ENCODE data around the gene SETD7. TPM values are rescaled to one million over a fixed set of nuclear protein-coding genes. Genes with fewer than 3 reads are reported as not detected.

SETD7 gene
- total and polyA plus RNA-seq, 4 donors = 30.3 to 82.4 (median 58.8) TPM

DNA sequence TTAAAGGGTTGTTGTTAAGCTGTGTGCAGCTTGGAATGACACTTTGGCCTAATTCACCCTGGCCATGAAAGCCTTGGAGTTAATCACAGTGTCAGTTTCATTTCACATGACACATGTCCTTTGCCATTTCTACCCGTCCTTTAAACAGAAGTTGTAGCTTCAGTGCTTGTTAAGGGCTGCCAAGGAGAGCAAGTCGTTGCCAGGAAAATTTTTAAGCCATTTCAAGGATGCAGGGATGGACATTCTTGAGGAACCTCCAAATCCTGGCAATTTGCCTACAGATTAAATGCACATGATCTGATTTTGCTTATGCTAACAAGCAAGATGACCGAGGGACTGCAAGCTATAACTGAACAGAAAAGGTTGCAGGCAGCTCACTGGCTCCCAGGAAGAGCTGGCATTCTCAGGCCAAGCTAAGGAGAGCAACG lies 40.5 kb downstream of the SETD7 start:
- peaks cover 0 to 13% of the 10 kb centered on the region in 2 donors for H3K36me3 ChIP-seq (ENCODE audit: control insufficient read depth in 1 of 2, insufficient read depth in 2 of 2, low read length in 1 of 2)
- H3K4me1 ChIP-seq (ENCODE audit: control insufficient read depth in 1 of 2, insufficient read depth in 2 of 2, low read length in 2 of 2) = no peaks in the 10 kb centered on the region
- ATAC-seq (ENCODE audit: low FRiP score) (no peak), DNase-seq (no peak)
- no peak overlapping the region for H3K27ac ChIP-seq (ENCODE audit: low read depth in 1 of 2, low read length in 2 of 2)
- H3K27me3 ChIP-seq (ENCODE audit: control insufficient read depth in 1 of 2, insufficient read depth in 2 of 2, low read length in 1 of 2) = no peaks in the 10 kb centered on the region
- H3K4me3 ChIP-seq (ENCODE audit: low read length in 2 of 2) = no peak overlapping the region
- H3K9me3 ChIP-seq (ENCODE audit: control insufficient read depth, low read length) = no peaks in the 10 kb centered on the region
- 16 to 17% methylated on average over 4 of the region's 4 CpGs for WGBS, 2 donors
- intact Hi-C loops (cut with DNase I) = no loop called here

DNA sequence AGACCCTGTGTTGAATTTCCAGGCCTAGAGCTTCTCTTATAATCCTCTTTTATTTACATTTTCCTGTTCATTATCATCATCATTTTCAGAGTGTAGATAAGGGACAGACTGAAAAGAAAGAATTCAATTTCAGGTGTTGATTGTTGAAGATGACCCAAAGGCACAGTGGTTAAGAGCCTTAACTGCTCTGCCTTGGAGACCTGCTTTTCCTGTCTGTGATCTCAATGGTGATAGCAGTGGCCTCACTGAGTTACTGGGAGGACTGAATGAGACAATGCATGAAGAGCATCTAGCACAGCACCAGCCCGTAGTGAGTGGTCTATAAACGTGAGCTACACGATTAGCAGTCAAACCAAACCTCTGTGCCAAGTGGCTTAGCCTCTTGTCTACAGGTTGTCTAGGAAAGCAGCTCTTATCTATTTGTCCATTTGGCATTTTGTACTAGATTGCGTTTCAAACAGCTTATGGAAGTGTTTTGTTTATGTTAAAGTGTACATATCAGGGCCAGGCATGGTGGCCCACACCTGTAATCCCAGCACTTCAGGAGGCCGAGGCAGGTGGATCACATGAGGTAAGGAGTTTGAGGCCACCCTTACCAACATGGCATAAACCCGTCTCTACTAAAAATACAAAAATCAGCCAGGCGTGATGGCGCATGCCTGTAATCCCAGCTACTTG lies 41.5 kb downstream of the SETD7 start:
- H3K36me3 ChIP-seq (ENCODE audit: control insufficient read depth in 1 of 2, insufficient read depth in 2 of 2, low read length in 1 of 2) = peaks cover 0 to 17% of the 10 kb centered on the region in 2 donors
- 86 to 89% methylated on average over 8 of the region's 8 CpGs for WGBS, 2 donors
- no peak for DNase-seq
- H3K9me3 ChIP-seq (ENCODE audit: control insufficient read depth, low read length) = no peaks in the 10 kb centered on the region
- H3K27me3 ChIP-seq (ENCODE audit: control insufficient read depth in 1 of 2, insufficient read depth in 2 of 2, low read length in 1 of 2) = no peaks in the 10 kb centered on the region
- H3K4me1 ChIP-seq (ENCODE audit: control insufficient read depth in 1 of 2, insufficient read depth in 2 of 2, low read length in 2 of 2) = no peaks in the 10 kb centered on the region
- no peak overlapping the region for H3K27ac ChIP-seq (ENCODE audit: low read depth in 1 of 2, low read length in 2 of 2)
- no peak for ATAC-seq (ENCODE audit: low FRiP score)
- intact Hi-C loops (cut with DNase I) = no loop called here
- H3K4me3 ChIP-seq (ENCODE audit: low read length in 2 of 2) = no peak overlapping the region

DNA sequence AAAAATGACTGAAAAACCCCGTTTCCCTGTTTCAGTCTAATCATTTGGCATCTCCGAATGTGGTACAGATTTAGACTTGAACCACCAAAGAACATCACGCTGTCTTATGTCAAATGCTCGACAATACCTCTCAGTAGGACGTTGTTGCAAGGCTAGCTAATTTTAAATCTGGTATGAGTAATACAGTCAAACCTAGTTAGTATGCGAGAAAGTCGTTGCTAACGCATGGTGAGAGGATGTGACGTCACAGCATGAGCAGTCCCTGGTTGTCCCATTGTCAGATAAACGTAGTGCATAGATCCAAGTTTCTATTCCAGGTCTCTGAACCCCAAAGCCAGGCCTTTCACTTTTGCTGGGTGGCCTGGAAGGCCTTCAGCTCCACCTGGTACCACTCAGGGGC lies 44.7 kb downstream of the SETD7 start:
- no peaks in the 10 kb centered on the region for H3K27me3 ChIP-seq (ENCODE audit: control insufficient read depth in 1 of 2, insufficient read depth in 2 of 2, low read length in 1 of 2)
- H3K4me3 ChIP-seq (ENCODE audit: low read length in 2 of 2) = no peak overlapping the region
- no peak for ATAC-seq (ENCODE audit: low FRiP score)
- no peaks in the 10 kb centered on the region for H3K4me1 ChIP-seq (ENCODE audit: control insufficient read depth in 1 of 2, insufficient read depth in 2 of 2, low read length in 2 of 2)
- intact Hi-C loops (cut with DNase I) = no loop called here
- H3K36me3 ChIP-seq (ENCODE audit: control insufficient read depth in 1 of 2, insufficient read depth in 2 of 2, low read length in 1 of 2) = peaks cover 0 to 11% of the 10 kb centered on the region in 2 donors
- DNase-seq = no peak
- no peak overlapping the region for H3K27ac ChIP-seq (ENCODE audit: low read depth in 1 of 2, low read length in 2 of 2)
- WGBS, 2 donors = 68 to 71% methylated on average over 10 of the region's 10 CpGs
- no peaks in the 10 kb centered on the region for H3K9me3 ChIP-seq (ENCODE audit: control insufficient read depth, low read length)

DNA sequence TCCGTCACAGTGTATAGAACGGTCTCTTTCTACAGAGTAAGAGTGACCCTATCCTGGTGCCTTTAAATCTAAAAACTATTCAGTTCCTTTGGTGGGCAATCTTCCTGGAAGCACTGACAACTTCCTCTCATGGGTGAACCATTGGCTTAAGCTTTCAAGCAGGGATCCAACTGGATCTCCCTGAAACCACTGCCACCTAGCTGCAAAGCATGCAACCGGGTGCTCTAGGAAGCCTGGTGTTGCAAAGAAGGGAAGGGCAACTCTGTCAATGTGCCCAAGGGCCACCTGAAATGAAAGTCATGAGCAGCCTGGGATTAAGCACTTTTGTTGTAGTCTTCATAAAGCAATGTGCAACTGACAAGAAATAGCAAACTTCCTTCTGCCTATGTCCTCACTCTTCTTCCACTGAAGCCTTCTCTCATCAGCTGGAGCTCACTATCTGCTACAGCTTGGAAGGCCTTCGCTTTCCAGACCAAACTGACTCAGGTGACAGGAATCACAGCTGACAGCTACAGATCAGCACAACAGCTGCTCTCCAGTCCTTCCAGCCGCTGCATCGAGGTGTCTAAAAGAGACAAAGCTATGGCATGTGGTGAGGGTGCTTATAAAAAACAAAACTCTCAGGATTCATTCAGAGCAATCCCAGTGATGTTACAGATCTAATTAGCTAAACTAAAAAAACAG lies 46.1 kb downstream of the SETD7 start:
- no peak overlapping the region for H3K27ac ChIP-seq (ENCODE audit: low read depth in 1 of 2, low read length in 2 of 2)
- H3K9me3 ChIP-seq (ENCODE audit: control insufficient read depth, low read length) = no peaks in the 10 kb centered on the region
- no peaks in the 10 kb centered on the region for H3K27me3 ChIP-seq (ENCODE audit: control insufficient read depth in 1 of 2, insufficient read depth in 2 of 2, low read length in 1 of 2)
- no peak for DNase-seq
- H3K36me3 ChIP-seq (ENCODE audit: control insufficient read depth in 1 of 2, insufficient read depth in 2 of 2, low read length in 1 of 2) = peaks cover 0 to 11% of the 10 kb centered on the region in 2 donors
- intact Hi-C loops (cut with DNase I) = no loop called here
- ATAC-seq (ENCODE audit: low FRiP score) = peak; percentile 63
- 80 to 81% methylated on average over 6 of the region's 6 CpGs for WGBS, 2 donors
- no peak overlapping the region for H3K4me3 ChIP-seq (ENCODE audit: low read length in 2 of 2)
- H3K4me1 ChIP-seq (ENCODE audit: control insufficient read depth in 1 of 2, insufficient read depth in 2 of 2, low read length in 2 of 2) = no peaks in the 10 kb centered on the region

DNA sequence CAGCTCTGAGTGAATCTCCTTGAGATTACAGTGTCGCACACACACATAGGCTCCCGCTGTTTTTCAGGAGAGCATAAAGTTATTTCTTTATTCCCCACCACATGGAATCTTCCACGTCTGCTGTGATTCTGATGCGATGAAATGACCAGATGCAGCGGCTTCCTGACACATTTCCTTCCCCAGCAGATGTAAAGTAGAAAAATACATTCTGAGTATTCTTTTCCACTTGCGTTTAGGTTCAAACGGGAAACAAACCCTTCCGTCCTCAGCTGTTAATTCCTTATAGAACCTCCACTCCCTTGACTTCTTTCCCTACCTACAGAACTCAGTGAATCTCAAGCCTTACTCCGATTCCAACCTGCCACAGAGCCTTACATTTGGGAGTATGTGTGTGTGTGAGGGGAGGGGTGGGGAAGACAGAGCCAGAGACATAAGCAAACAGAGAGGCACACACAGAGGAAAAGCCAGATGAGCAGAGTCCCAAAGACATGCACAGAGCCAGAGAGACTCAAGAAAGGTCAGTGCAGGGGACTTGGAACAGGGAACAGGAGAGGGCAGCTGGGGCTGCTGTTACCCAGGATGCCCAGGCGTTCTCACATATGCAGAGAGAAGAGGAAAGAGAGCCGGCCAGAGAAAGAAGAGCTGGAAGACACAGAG lies 47.3 kb downstream of the SETD7 start:
- Histone ChIP-seq H3K9me3 (ENCODE audit: control insufficient read depth, low read length) (peaks cover under 1% of the 10 kb centered on the region), H3K36me3 (ENCODE audit: control insufficient read depth in 1 of 2, insufficient read depth in 2 of 2, low read length in 1 of 2) (peaks cover 0 to 11% of the 10 kb centered on the region in 2 donors), H3K27me3 (ENCODE audit: control insufficient read depth in 1 of 2, insufficient read depth in 2 of 2, low read length in 1 of 2) (peaks cover 0 to under 1% of the 10 kb centered on the region in 2 donors), H3K4me3 (ENCODE audit: low read length in 2 of 2) (no peak overlapping the region), H3K4me1 (ENCODE audit: control insufficient read depth in 1 of 2, insufficient read depth in 2 of 2, low read length in 2 of 2) (no peaks in the 10 kb centered on the region), H3K27ac (ENCODE audit: low read depth in 1 of 2, low read length in 2 of 2) (no peak overlapping the region)
- WGBS, 2 donors = 90 to 91% methylated on average over 11 of the region's 11 CpGs
- DNase-seq (no peak), ATAC-seq (ENCODE audit: low FRiP score) (no peak)
- intact Hi-C loops (cut with DNase I) = no loop called here

DNA sequence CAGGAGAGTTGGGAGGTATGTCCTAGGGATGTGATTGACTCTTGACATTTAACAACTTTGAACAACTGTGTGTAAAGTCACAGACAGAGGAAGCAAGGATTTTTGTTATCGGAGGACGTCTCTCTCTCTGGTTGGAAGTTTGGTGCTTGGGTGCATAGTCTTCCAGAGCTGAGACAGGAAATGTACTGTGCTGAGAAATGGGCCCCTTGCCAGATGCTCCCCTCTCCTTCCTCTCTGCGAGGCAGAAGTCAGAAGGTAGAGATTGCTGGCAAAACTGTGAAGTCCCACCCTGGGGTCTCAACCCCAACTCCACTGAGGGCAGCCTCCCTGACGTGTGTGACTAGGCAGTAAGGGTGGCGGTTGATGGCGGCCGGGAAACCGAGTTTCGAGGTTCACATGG lies 49.2 kb downstream of the SETD7 start:
- ATAC-seq (ENCODE audit: low FRiP score) = no peak
- peaks cover 1% of the 10 kb centered on the region for H3K9me3 ChIP-seq (ENCODE audit: control insufficient read depth, low read length)
- H3K36me3 ChIP-seq (ENCODE audit: control insufficient read depth in 1 of 2, insufficient read depth in 2 of 2, low read length in 1 of 2) = peaks cover 0 to 9% of the 10 kb centered on the region in 2 donors
- H3K27me3 ChIP-seq (ENCODE audit: control insufficient read depth in 1 of 2, insufficient read depth in 2 of 2, low read length in 1 of 2) = peaks cover 0 to 2% of the 10 kb centered on the region in 2 donors
- no peaks in the 10 kb centered on the region for H3K4me1 ChIP-seq (ENCODE audit: control insufficient read depth in 1 of 2, insufficient read depth in 2 of 2, low read length in 2 of 2)
- intact Hi-C loops (cut with DNase I) = no loop called here
- WGBS, 2 donors = 88 to 89% methylated on average over 9 of the region's 9 CpGs
- H3K4me3 ChIP-seq (ENCODE audit: low read length in 2 of 2) = no peak overlapping the region
- DNase-seq = peak in 1 of 2 donors; percentile 28
- H3K27ac ChIP-seq (ENCODE audit: low read depth in 1 of 2, low read length in 2 of 2) = no peak overlapping the region

DNA sequence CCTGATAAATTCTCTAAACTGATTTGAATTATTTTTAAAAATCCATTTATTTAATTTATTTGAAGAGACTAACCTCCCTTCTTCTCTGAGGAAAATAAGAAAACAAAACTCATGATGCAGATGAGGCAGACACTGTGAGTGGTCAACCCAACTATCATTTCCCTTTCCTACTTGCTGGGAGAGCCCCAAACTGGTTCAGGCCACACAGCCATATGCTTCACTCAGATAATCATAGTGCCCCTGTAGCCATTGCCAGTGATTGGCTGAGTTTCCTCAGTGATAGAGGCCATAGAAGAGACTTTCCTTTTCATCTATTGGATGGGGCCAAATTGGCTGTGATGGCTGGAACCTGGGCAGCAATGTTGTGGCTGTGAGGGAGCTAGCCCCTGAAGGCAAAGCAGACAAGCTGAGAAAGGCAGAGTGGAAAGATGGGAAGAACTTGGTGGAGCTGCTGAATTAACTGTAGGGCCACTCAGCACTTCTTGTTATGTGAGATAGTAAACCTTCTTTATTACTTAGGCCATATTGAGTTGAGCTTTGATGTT lies 52.3 kb downstream of the SETD7 start:
- peaks cover 0 to 2% of the 10 kb centered on the region in 2 donors for H3K27me3 ChIP-seq (ENCODE audit: control insufficient read depth in 1 of 2, insufficient read depth in 2 of 2, low read length in 1 of 2)
- no peak for ATAC-seq (ENCODE audit: low FRiP score)
- no peaks in the 10 kb centered on the region for H3K4me1 ChIP-seq (ENCODE audit: control insufficient read depth in 1 of 2, insufficient read depth in 2 of 2, low read length in 2 of 2)

DNA sequence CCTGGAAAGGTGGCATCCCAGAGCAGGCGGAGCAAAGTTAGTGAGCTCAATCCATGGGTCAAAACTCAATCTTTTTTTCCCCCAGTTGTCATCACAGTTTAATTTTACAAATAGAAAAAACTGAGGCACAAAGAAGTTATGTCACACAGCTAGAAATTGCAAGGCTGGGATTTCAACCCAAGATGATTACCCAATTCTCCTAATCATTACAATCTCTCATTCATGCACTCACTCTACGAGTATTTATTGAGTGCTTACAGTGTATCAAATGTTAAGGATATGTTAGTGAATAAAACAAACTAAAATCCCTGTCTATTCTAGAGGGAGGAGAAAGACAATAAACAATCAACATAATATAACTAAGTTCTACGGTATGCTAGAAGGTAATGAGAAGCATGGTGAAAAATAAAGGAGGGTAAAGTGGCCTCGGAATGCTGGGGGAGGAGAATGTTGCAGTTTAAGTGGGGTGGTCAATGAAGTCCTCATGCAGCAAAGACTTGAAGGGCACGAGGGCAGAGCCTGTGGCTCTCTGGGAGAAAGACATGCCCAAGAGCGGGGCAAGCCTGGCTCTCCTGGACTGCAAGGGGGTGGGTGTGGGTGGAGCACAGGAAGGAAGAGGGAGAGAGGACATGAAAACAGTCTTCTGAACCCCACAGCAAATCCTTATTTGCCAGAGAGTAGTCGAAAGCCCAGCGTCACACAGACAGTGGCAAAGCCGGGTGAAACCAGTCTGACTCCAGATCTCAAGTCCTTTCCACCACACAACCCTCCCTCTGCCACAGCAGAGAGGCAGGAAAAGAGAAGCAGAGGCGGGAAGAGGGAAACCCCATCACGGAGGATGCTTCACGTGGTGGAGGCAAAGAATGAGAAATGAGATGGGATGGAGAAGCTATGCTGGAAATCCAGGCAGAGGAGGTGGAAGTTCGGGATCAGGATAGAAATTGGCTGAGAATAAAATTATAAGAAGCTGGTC lies 53.8 kb downstream of the SETD7 start:
- no peak overlapping the region for H3K27ac ChIP-seq (ENCODE audit: low read depth in 1 of 2, low read length in 2 of 2)
- intact Hi-C loops (cut with DNase I) = no loop called here

More for the DNA sequence above, 52.3 kb downstream of the SETD7 start:
- Histone ChIP-seq H3K4me3 (ENCODE audit: low read length in 2 of 2) (no peak overlapping the region), H3K9me3 (ENCODE audit: control insufficient read depth, low read length) (peaks cover 1% of the 10 kb centered on the region), H3K36me3 (ENCODE audit: control insufficient read depth in 1 of 2, insufficient read depth in 2 of 2, low read length in 1 of 2) (peaks cover 0 to 3% of the 10 kb centered on the region in 2 donors), H3K27ac (ENCODE audit: low read depth in 1 of 2, low read length in 2 of 2) (no peak overlapping the region)
- intact Hi-C loops (cut with DNase I) = no loop called here
- no peak for DNase-seq

More for the DNA sequence above, 53.8 kb downstream of the SETD7 start:
- no peak for ATAC-seq (ENCODE audit: low FRiP score)
- H3K4me1 ChIP-seq (ENCODE audit: control insufficient read depth in 1 of 2, insufficient read depth in 2 of 2, low read length in 2 of 2) = no peaks in the 10 kb centered on the region
- H3K27me3 ChIP-seq (ENCODE audit: control insufficient read depth in 1 of 2, insufficient read depth in 2 of 2, low read length in 1 of 2) = peaks cover 0 to 2% of the 10 kb centered on the region in 2 donors
- peaks cover 1% of the 10 kb centered on the region for H3K9me3 ChIP-seq (ENCODE audit: control insufficient read depth, low read length)
- H3K4me3 ChIP-seq (ENCODE audit: low read length in 2 of 2) = no peak overlapping the region
- DNase-seq = no peak
- 73 to 76% methylated on average over 13 of the region's 13 CpGs for WGBS, 2 donors
- H3K36me3 ChIP-seq (ENCODE audit: control insufficient read depth in 1 of 2, insufficient read depth in 2 of 2, low read length in 1 of 2) = peaks cover 0 to 3% of the 10 kb centered on the region in 2 donors

Measured in aorta (tissue), 5 donors.